H1 (cell line): ENCODE data around the gene ARID5B. TPM values are rescaled to one million over a fixed set of nuclear protein-coding genes. Genes with fewer than 3 reads are reported as not detected.

Source experiments
- CTCF ChIA-PET: fragments of 300-600 bp; sonication (Branson Sonifier 250); formaldehyde crosslinking; loops from one replicate; lab custom pipeline; 2021; ENCODE audit not compliant: partially characterized antibody; lab: Charles Lee
- POLR2A ChIA-PET: fragments of 300-600 bp; sonication (Branson Sonifier 250); formaldehyde crosslinking; loops from one replicate; lab custom pipeline; 2021; ENCODE audit warnings: inconsistent platforms; ENCODE audit not compliant: partially characterized antibody; lab: Charles Lee
- DNase-seq, 2 experiments: peaks; one replicate each; pipeline versions ENCODE4 v3.0.0 to v3.0.0-alpha.2; 2010 to 2022; ENCODE audit warnings: low spot score in 2 of 2, low read depth in 1 of 2, mixed read lengths in 1 of 2
- FAIRE-seq: peaks from 2 replicates; lab custom pipeline; 2011; peaks lifted over from hg19 to GRCh38; lab: Jason Lieb, UNC
- H2AFZ ChIP-seq: 2 replicates; pipeline ENCODE4 v1.8.1; 2012; ENCODE audit warnings: low read length, inconsistent platforms
- H2AK5ac ChIP-seq: 2 replicates; pipeline ENCODE4 v1.6.1; 2013; ENCODE audit warnings: low read depth, low read length
- H2BK120ac ChIP-seq: replicated peaks from 2 replicates; pipeline ENCODE3; 2013; ENCODE audit warnings: low read depth, low read length, inconsistent platforms
- H2BK12ac ChIP-seq: 2 replicates; pipeline ENCODE4 v1.6.1; 2013; ENCODE audit warnings: low read depth, low read length
- H2BK15ac ChIP-seq: 2 replicates; pipeline ENCODE4 v1.6.1; 2013; ENCODE audit warnings: low read length
- H2BK20ac ChIP-seq: 2 replicates; pipeline ENCODE4 v1.6.1; 2013; ENCODE audit warnings: low read length
- H2BK5ac ChIP-seq: 2 replicates; pipeline ENCODE4 v1.6.1; 2013; ENCODE audit warnings: low read depth, low read length
- H3K14ac ChIP-seq: 2 replicates; pipeline ENCODE4 v1.6.1; 2013; ENCODE audit warnings: inconsistent platforms; ENCODE audit not compliant: insufficient read length
- H3K18ac ChIP-seq: 2 replicates; pipeline ENCODE4 v1.6.1; 2013; ENCODE audit warnings: low read length; ENCODE audit errors: extremely low read depth
- H3K23ac ChIP-seq: 2 replicates; pipeline ENCODE4 v1.6.1; 2013; ENCODE audit warnings: inconsistent platforms; ENCODE audit not compliant: insufficient read length
- H3K23me2 ChIP-seq: 2 replicates; pipeline ENCODE4 v1.6.1; 2013; ENCODE audit warnings: low read depth, low read length
- H3K27ac ChIP-seq: 2 replicates; pipeline ENCODE4 v1.6.1; 2011; ENCODE audit warnings: low read depth, low read length, inconsistent platforms
- H3K27me3 ChIP-seq, 4 experiments: replicated peaks in 1 of 4; 1 replicate in 1 of 4; 2 replicates in 3 of 4; pipeline versions ENCODE4 v1.6.1 to v1.8.1; 2011 to 2013; ENCODE audit warnings: low read length in 3 of 4, mild to moderate bottlenecking in 3 of 4, inconsistent platforms in 2 of 4, mixed read lengths in 2 of 4, moderate library complexity in 1 of 4; ENCODE audit not compliant: control insufficient read depth in 3 of 4, insufficient read depth in 3 of 4; ENCODE audit errors: extremely low read depth in 1 of 4
- H3K36me3 ChIP-seq, 4 experiments: 2 replicates each; pipeline versions ENCODE4 v1.6.1 to v1.8.1; 2011 to 2013; ENCODE audit warnings: mild to moderate bottlenecking in 4 of 4, low read length in 3 of 4, moderate library complexity in 2 of 4, control low read depth in 1 of 4, inconsistent platforms in 1 of 4; ENCODE audit not compliant: insufficient read depth in 4 of 4, control insufficient read depth in 2 of 4
- H3K4ac ChIP-seq: replicated peaks from 2 replicates; pipeline ENCODE3; 2013; ENCODE audit warnings: low read length, low read depth, mixed read lengths, inconsistent platforms; ENCODE audit not compliant: insufficient read length
- H3K4me1 ChIP-seq, 4 experiments: replicated peaks in 1 of 4; 1 replicate in 1 of 4; 2 replicates in 3 of 4; pipeline versions ENCODE4 v1.6.1 to v1.8.1; 2011 to 2013; ENCODE audit warnings: low read length in 3 of 4, inconsistent platforms in 2 of 4, mixed read lengths in 1 of 4; ENCODE audit not compliant: insufficient read depth in 4 of 4, control insufficient read depth in 3 of 4
- H3K4me2 ChIP-seq, 2 experiments: 2 replicates each; pipeline versions ENCODE4 v1.6.1 to v1.8.1; 2011 to 2013; ENCODE audit warnings: low read depth in 2 of 2, low read length in 2 of 2, control low read depth in 1 of 2, inconsistent platforms in 1 of 2, mild to moderate bottlenecking in 1 of 2; ENCODE audit not compliant: insufficient read depth in 1 of 2
- H3K4me3 ChIP-seq, 4 experiments: fragments of 200-600, 300-600 bp in 1 of 4; sonication (generic), shearing (Covaris generic), sonication (Bioruptor Twin) in 1 of 4; 2 replicates each; pipeline versions ENCODE4 v1.5.1 to v1.8.1; 2011 to 2016; ENCODE audit warnings: low read length in 4 of 4, low read depth in 3 of 4, control low read depth in 2 of 4, inconsistent platforms in 2 of 4, mild to moderate bottlenecking in 2 of 4, mixed read lengths in 1 of 4, moderate library complexity in 1 of 4; ENCODE audit not compliant: insufficient read depth in 2 of 4; ENCODE audit errors: extremely low read depth in 1 of 4
- H3K56ac ChIP-seq: replicated peaks from 2 replicates; pipeline ENCODE3; 2013; ENCODE audit warnings: low read depth, mild to moderate bottlenecking, mixed read lengths, low read length, inconsistent platforms; ENCODE audit not compliant: insufficient read length
- H3K79me1 ChIP-seq: 2 replicates; pipeline ENCODE4 v1.6.1; 2013; ENCODE audit warnings: low read depth, low read length, control low read depth
- H3K79me2 ChIP-seq, 2 experiments: 2 replicates each; pipeline versions ENCODE4 v1.6.1 to v1.8.1; 2012 to 2013; ENCODE audit warnings: low read length in 2 of 2, mild to moderate bottlenecking in 2 of 2, inconsistent platforms in 1 of 2; ENCODE audit not compliant: insufficient read depth in 2 of 2, control insufficient read depth in 1 of 2
- H3K9ac ChIP-seq, 4 experiments: replicated peaks in 1 of 4; 1 replicate in 1 of 4; 2 replicates in 3 of 4; pipeline versions ENCODE4 v1.6.1 to v1.8.1; 2011 to 2013; ENCODE audit warnings: low read depth in 3 of 4, low read length in 3 of 4, control low read depth in 2 of 4, mild to moderate bottlenecking in 2 of 4, moderate library complexity in 2 of 4, inconsistent platforms in 1 of 4; ENCODE audit errors: extremely low read depth in 1 of 4
- H3K9me3 ChIP-seq, 2 experiments: 2 replicates each; pipeline versions ENCODE4 v1.6.1 to v1.8.1; 2012 to 2013; ENCODE audit warnings: mild to moderate bottlenecking in 2 of 2, moderate library complexity in 2 of 2, control low read depth in 1 of 2, inconsistent platforms in 1 of 2, low read depth in 1 of 2, low read length in 1 of 2, mixed read lengths in 1 of 2; ENCODE audit not compliant: insufficient read depth in 2 of 2
- H4K20me1 ChIP-seq, 2 experiments: replicated peaks in 1 of 2; 2 replicates each; pipeline versions ENCODE3 to v1.8.1; 2011 to 2013; ENCODE audit warnings: inconsistent platforms in 2 of 2, low read length in 2 of 2, mild to moderate bottlenecking in 1 of 2; ENCODE audit not compliant: insufficient read depth in 2 of 2, control insufficient read depth in 1 of 2
- H4K5ac ChIP-seq: 2 replicates; pipeline ENCODE4 v1.6.1; 2013; ENCODE audit warnings: low read length, low read depth, mixed read lengths, inconsistent platforms; ENCODE audit not compliant: insufficient read length
- H4K8ac ChIP-seq: 2 replicates; pipeline ENCODE4 v1.8.0; 2013; ENCODE audit warnings: mild to moderate bottlenecking, moderate library complexity, low read length, inconsistent platforms; ENCODE audit not compliant: insufficient read depth; ENCODE audit errors: extremely low read depth
- H4K91ac ChIP-seq: replicated peaks from 2 replicates; pipeline ENCODE3; 2013; ENCODE audit warnings: low read length, mixed read lengths, inconsistent platforms; ENCODE audit not compliant: insufficient read length
- JUN ChIP-seq: IDR thresholded peaks from 2 replicates; pipeline ENCODE4 v1.6.1; 2011; ENCODE audit warnings: low read depth, mild to moderate bottlenecking, improper control_type of control experiment, low read length
- NANOG ChIP-seq: IDR thresholded peaks from 2 replicates; pipeline ENCODE4 v1.6.1; 2011; ENCODE audit warnings: low read length, low read depth, mild to moderate bottlenecking, inconsistent platforms; ENCODE audit not compliant: insufficient read depth, poor library complexity, severe bottlenecking
- RAD21 ChIP-seq, 2 experiments: IDR thresholded peaks in 1 of 2; conservative IDR thresholded peaks in 1 of 2; 2 replicates each; pipeline ENCODE4 v1.6.1; 2011; ENCODE audit warnings: low read depth in 2 of 2, low read length in 2 of 2, improper control_type of control experiment in 1 of 2, inconsistent platforms in 1 of 2, mild to moderate bottlenecking in 1 of 2, moderate library complexity in 1 of 2
- SUZ12 ChIP-seq: fragments of 200-600 bp; sonication (generic); IDR thresholded peaks from 2 replicates; pipeline ENCODE4 v1.6.1; 2012; ENCODE audit warnings: mild to moderate bottlenecking, inconsistent platforms, low read length, moderate library complexity, mixed read lengths
- WGBS, 2 experiments: shearing (Covaris generic) in 1 of 2; methylation state at CpG; one replicate each; pipeline versions ENCODE4 v1.1.6 to v1.1.7; 2013 to 2015; ENCODE audit warnings: low lambda C conversion rate in 2 of 2, mixed read lengths in 2 of 2, inconsistent platforms in 1 of 2, low coverage in 1 of 2, missing lambda C conversion rate in 1 of 2; ENCODE audit not compliant: insufficient replicate concordance in 2 of 2, insufficient coverage in 1 of 2, insufficient read length in 1 of 2; ENCODE audit errors: extremely low coverage in 1 of 2, missing lambda C conversion rate in 1 of 2; 5-methylcytosine and 5-hydroxymethylcytosine counted together
- polyA plus RNA-seq, 7 experiments: library from polyadenylated mRNA; depleted of rRNA in 3 of 7; stranded (reverse) in 5 of 7; unstranded in 2 of 7; fragments of >200 nt in 5 of 7; fragments of 200-250 nt in 2 of 7; gene quantifications; 1 replicate in 5 of 7; 2 replicates in 1 of 7; 4 replicates in 1 of 7; pipeline versions ENCODE4 v1.2.1 to v1.2.3, GENCODE V29; 2011 to 2013; ENCODE audit warnings: missing spikeins in 2 of 7, mixed read lengths in 2 of 7
- total RNA-seq: library from RNA; stranded (reverse); fragmentation: NEBNext Ultra II Directional; extraction: Animal tissue kit (Norgen Biotek cat#: 25700); gene quantifications from 2 replicates; pipeline ENCODE4 v1.2.1, GENCODE V29; 2021
- TF ChIP-seq, protein P1 (sequence below): IDR thresholded peaks from 2 replicates; pipeline ENCODE4 v1.6.1; 2012; ENCODE audit warnings: low read length, inconsistent platforms

Gene ARID5B
- total and polyA plus RNA-seq, 2 of the 8 experiments (the other 6 are each of a cell fraction or from before 2014, with no cell fraction given), result 0.21 to 1.1 TPM

GRCh38 chr10:62072901-62073300, 171.4 kb downstream of the ARID5B start:
- Histone ChIP-seq H2AK5ac (no peak overlapping the region), H3K79me1 (no peaks in the 10 kb centered on the region), H2BK20ac (no peak overlapping the region), H2BK120ac (no peak overlapping the region), H3K4me3 (no peak overlapping the region), H3K14ac (no peak overlapping the region), H3K27me3 (no peaks in the 10 kb centered on the region), H4K5ac (no peak overlapping the region), H4K20me1 (no peaks in the 10 kb centered on the region), H3K27ac (no peak overlapping the region), H3K4me1 (0 out of 7 replicates have a peak, but pooled peaks cover 0 to 3% (median 0%) of the 10 kb centered on the region in 4 experiments), H2BK12ac (no peak overlapping the region), H3K4ac (no peak overlapping the region), H2BK5ac (no peak overlapping the region)
- ChIA-PET CTCF (interaction anchor here (0.6 to 3.5 kb wide), 3 partner anchors 17 to 136 kb away, joined by 3 to 10 read pairs (median 5); no protein-coding TSS in a partner anchor), POLR2A (no interaction called here)
- WGBS, 2 experiments, result 81% methylated on average over 2 of the region's 2 CpGs; no CpG with 5 or more reads in 1 of the 2 experiments
- TF ChIP-seq, protein P1, sequence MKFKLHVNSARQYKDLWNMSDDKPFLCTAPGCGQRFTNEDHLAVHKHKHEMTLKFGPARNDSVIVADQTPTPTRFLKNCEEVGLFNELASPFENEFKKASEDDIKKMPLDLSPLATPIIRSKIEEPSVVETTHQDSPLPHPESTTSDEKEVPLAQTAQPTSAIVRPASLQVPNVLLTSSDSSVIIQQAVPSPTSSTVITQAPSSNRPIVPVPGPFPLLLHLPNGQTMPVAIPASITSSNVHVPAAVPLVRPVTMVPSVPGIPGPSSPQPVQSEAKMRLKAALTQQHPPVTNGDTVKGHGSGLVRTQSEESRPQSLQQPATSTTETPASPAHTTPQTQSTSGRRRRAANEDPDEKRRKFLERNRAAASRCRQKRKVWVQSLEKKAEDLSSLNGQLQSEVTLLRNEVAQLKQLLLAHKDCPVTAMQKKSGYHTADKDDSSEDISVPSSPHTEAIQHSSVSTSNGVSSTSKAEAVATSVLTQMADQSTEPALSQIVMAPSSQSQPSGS, result no peak
- TF ChIP-seq JUN (no peak), SUZ12 (no peak), NANOG (no peak), RAD21 (IDR thresholded peaks at IDR 0.05 in 1 of 2, conservative IDR thresholded peaks at IDR 0.05 in 1 of 2; ENCODE audit: low read depth in 2 of 2, low read length in 2 of 2) (no peak)
- TF ChIP-seq, all 59 proteins: peak for 0
- Histone ChIP-seq H3K23me2 (no peaks in the 10 kb centered on the region), H3K9ac (no peak overlapping the region), H3K9me3 (no peaks in the 10 kb centered on the region), H3K18ac (no peak overlapping the region), H3K79me2 (no peaks in the 10 kb centered on the region), H3K4me2 (no peak overlapping the region), H3K36me3 (no peaks in the 10 kb centered on the region), H3K23ac (no peak overlapping the region), H2BK15ac (no peak overlapping the region), H4K8ac (no peak overlapping the region), H3K56ac (no peak overlapping the region), H4K91ac (no peak overlapping the region), H2AFZ (no peak overlapping the region)
- no peak for FAIRE-seq
- DNase-seq, result no peak
